ENCODE results near the gene HEBP2. TPM values are rescaled to one million over a fixed set of nuclear protein-coding genes. Genes with fewer than 3 reads are reported as not detected.

Gene HEBP2
- polyA plus RNA-seq, 1 experiment, result 16.8 TPM

GRCh38 chr6:138371720-138372119, 32.3 kb upstream of the HEBP2 start:
- H3K27ac ChIP-seq (ENCODE audit: low read depth, low read length), result no peak overlapping the region
- no peak overlapping the region for H3K4me3 ChIP-seq (ENCODE audit: low read depth, low read length)
- H3K9me3 ChIP-seq (ENCODE audit: control insufficient read depth, insufficient read depth, low read length), result no peaks in the 10 kb centered on the region
- TF ChIP-seq CTCF (IDR thresholded peaks at IDR 0.05; ENCODE audit: low read depth, low read length), result no peak
- H3K27me3 ChIP-seq (ENCODE audit: control insufficient read depth, insufficient read depth, low read length), result peaks cover 2% of the 10 kb centered on the region
- ChIA-PET POLR2A (no interaction called here), CTCF (no interaction called here)
- DNase-seq (ENCODE audit: low read depth, low spot score), result no peak

GRCh38 chr6:138372711-138373463, 31.1 kb upstream of the HEBP2 start:
- CTCF ChIA-PET, result no interaction called here
- no peak overlapping the region for H3K4me3 ChIP-seq (ENCODE audit: low read depth, low read length)
- POLR2A ChIA-PET, result no interaction called here
- H3K27ac ChIP-seq (ENCODE audit: low read depth, low read length), result no peak overlapping the region
- TF ChIP-seq CTCF (IDR thresholded peaks at IDR 0.05; ENCODE audit: low read depth, low read length), result no peak
- DNase-seq (ENCODE audit: low read depth, low spot score), result no peak
- no peaks in the 10 kb centered on the region for H3K9me3 ChIP-seq (ENCODE audit: control insufficient read depth, insufficient read depth, low read length)
- H3K27me3 ChIP-seq (ENCODE audit: control insufficient read depth, insufficient read depth, low read length), result peaks cover 7% of the 10 kb centered on the region

GRCh38 chr6:138374230-138374629, 29.8 kb upstream of the HEBP2 start:
- TF ChIP-seq CTCF (IDR thresholded peaks at IDR 0.05; ENCODE audit: low read depth, low read length), result no peak
- H3K27me3 ChIP-seq (ENCODE audit: control insufficient read depth, insufficient read depth, low read length), result peaks cover 9% of the 10 kb centered on the region
- ChIA-PET CTCF (no interaction called here), POLR2A (no interaction called here)
- DNase-seq (ENCODE audit: low read depth, low spot score), result no peak
- H3K9me3 ChIP-seq (ENCODE audit: control insufficient read depth, insufficient read depth, low read length), result no peaks in the 10 kb centered on the region
- no peak overlapping the region for H3K27ac ChIP-seq (ENCODE audit: low read depth, low read length)
- no peak overlapping the region for H3K4me3 ChIP-seq (ENCODE audit: low read depth, low read length)

GRCh38 chr6:138374815-138375214, 29.2 kb upstream of the HEBP2 start:
- no peak for TF ChIP-seq CTCF (IDR thresholded peaks at IDR 0.05; ENCODE audit: low read depth, low read length)
- peaks cover 9% of the 10 kb centered on the region for H3K27me3 ChIP-seq (ENCODE audit: control insufficient read depth, insufficient read depth, low read length)
- no peak overlapping the region for H3K27ac ChIP-seq (ENCODE audit: low read depth, low read length)
- ChIA-PET POLR2A (no interaction called here), CTCF (interaction anchor here (0.7 kb wide), 1 partner anchor 134 kb away, joined by 3 read pairs; no protein-coding TSS in a partner anchor)
- H3K9me3 ChIP-seq (ENCODE audit: control insufficient read depth, insufficient read depth, low read length), result no peaks in the 10 kb centered on the region
- no peak for DNase-seq (ENCODE audit: low read depth, low spot score)
- no peak overlapping the region for H3K4me3 ChIP-seq (ENCODE audit: low read depth, low read length)

- DNase-seq (ENCODE audit: low read depth, low spot score), result no peak
- H3K27ac ChIP-seq (ENCODE audit: low read depth, low read length), result no peak overlapping the region
- no peak for TF ChIP-seq CTCF (IDR thresholded peaks at IDR 0.05; ENCODE audit: low read depth, low read length)
- POLR2A ChIA-PET, result no interaction called here
- H3K9me3 ChIP-seq (ENCODE audit: control insufficient read depth, insufficient read depth, low read length), result no peaks in the 10 kb centered on the region
- H3K27me3 ChIP-seq (ENCODE audit: control insufficient read depth, insufficient read depth, low read length), result peaks cover 7% of the 10 kb centered on the region
- no peak overlapping the region for H3K4me3 ChIP-seq (ENCODE audit: low read depth, low read length)
- CTCF ChIA-PET, result no interaction called here
Observed at GRCh38 chr6:138377042-138377441, 27.0 kb upstream of the HEBP2 start.

Measured in AG04450 (cell line).